WTC11 (cell line): ENCODE measurements around the gene GSTM4. TPM values are rescaled to one million over a fixed set of nuclear protein-coding genes. Genes with fewer than 3 reads are reported as not detected.
"Not testable (repeated sequence)": the region's sequence is repeated elsewhere in the genome, so short reads cannot be mapped to it uniquely, and the experiment has no call there.

Source experiments
- ATAC-seq: fragments of 200-7000 bp; cut with Tn5 transposase; 2 replicates; pipeline ENCODE4 v1.10.0; 2021; ENCODE audit warnings: mild to moderate bottlenecking, moderate library complexity
- CTCF ChIA-PET: fragments of 300-600 bp; sonication (Branson Sonifier 250); formaldehyde crosslinking; loops from one replicate; lab custom pipeline; 2021; ENCODE audit warnings: antibody characterized with exemption; lab: Charles Lee
- POLR2A ChIA-PET: fragments of 350-600 bp; sonication (Branson Sonifier 250); formaldehyde crosslinking; loops from one replicate; lab custom pipeline; 2021; ENCODE audit warnings: antibody characterized with exemption; lab: Charles Lee
- DNase-seq: peaks from one replicate; pipeline ENCODE4 v3.0.0; 2021; ENCODE audit warnings: low spot score
- H3K27ac Mint-ChIP-seq: 2 replicates; pipeline ENCODE4 v1.8.0; 2021; ENCODE audit warnings: mixed read lengths
- H3K27me3 Mint-ChIP-seq: 2 replicates; pipeline ENCODE4 v1.8.0; 2021; ENCODE audit warnings: low read depth, mild to moderate bottlenecking, moderate library complexity, mixed read lengths
- H3K36me3 Mint-ChIP-seq: 2 replicates; pipeline ENCODE4 v1.8.0; 2021; ENCODE audit warnings: mixed read lengths
- H3K4me1 Mint-ChIP-seq: 2 replicates; pipeline ENCODE4 v1.8.0; 2022; ENCODE audit warnings: mixed read lengths
- H3K4me3 Mint-ChIP-seq: 2 replicates; pipeline ENCODE4 v1.8.0; 2021; ENCODE audit warnings: mild to moderate bottlenecking, moderate library complexity, mixed read lengths
- H3K9me3 Mint-ChIP-seq: 2 replicates; pipeline ENCODE4 v1.8.0; 2021; ENCODE audit warnings: mixed read lengths
- AR ChIP-seq: fragments of 250-450 bp; sonication (Bioruptor Pico); IDR thresholded peaks from 2 replicates; pipeline ENCODE4 v1.9.0; 2021; ENCODE audit warnings: mild to moderate bottlenecking
- ATF3 ChIP-seq: sonication (generic); formaldehyde crosslinking; conservative IDR thresholded peaks from 2 replicates; pipeline ENCODE4 v1.8.1; 2022; ENCODE audit warnings: mild to moderate bottlenecking, missing genetic modification reagents
- CDX4 ChIP-seq: fragments of 250-450 bp; sonication (Bioruptor Pico); IDR thresholded peaks from 2 replicates; pipeline ENCODE4 v1.9.0; 2021; ENCODE audit warnings: moderate library complexity, mild to moderate bottlenecking, inconsistent platforms, borderline replicate concordance
- FOXP1 ChIP-seq: sonication (generic); formaldehyde crosslinking; IDR thresholded peaks from 2 replicates; pipeline ENCODE4 v1.8.0; 2022; ENCODE audit warnings: missing genetic modification reagents, mild to moderate bottlenecking, moderate library complexity, borderline replicate concordance
- NR1H2 ChIP-seq: sonication (generic); formaldehyde crosslinking; IDR thresholded peaks from 2 replicates; pipeline ENCODE4 v1.9.0; 2021; ENCODE audit warnings: mild to moderate bottlenecking, moderate library complexity, missing genetic modification reagents
- NR2C2 ChIP-seq: sonication (generic); formaldehyde crosslinking; IDR thresholded peaks from 2 replicates; pipeline ENCODE4 v1.8.0; 2022; ENCODE audit warnings: mild to moderate bottlenecking, missing genetic modification reagents
- PREB ChIP-seq: sonication (generic); formaldehyde crosslinking; IDR thresholded peaks from 2 replicates; pipeline ENCODE4 v1.8.1; 2022; ENCODE audit warnings: mild to moderate bottlenecking, missing genetic modification reagents, moderate library complexity, borderline replicate concordance
- SMAD3 ChIP-seq: sonication (generic); formaldehyde crosslinking; IDR thresholded peaks from 2 replicates; pipeline ENCODE4 v1.8.0; 2022; ENCODE audit warnings: missing genetic modification reagents, mild to moderate bottlenecking, borderline replicate concordance
- TCF7 ChIP-seq: sonication (generic); formaldehyde crosslinking; IDR thresholded peaks from 2 replicates; pipeline ENCODE4 v1.8.0; 2022; ENCODE audit warnings: mild to moderate bottlenecking, low read depth, missing genetic modification reagents, moderate library complexity
- TEAD4 ChIP-seq: sonication (generic); formaldehyde crosslinking; IDR thresholded peaks from 2 replicates; pipeline ENCODE4 v1.8.0; 2022; ENCODE audit warnings: mild to moderate bottlenecking, missing genetic modification reagents
- ZNF232 ChIP-seq: sonication (generic); formaldehyde crosslinking; IDR thresholded peaks from 2 replicates; pipeline ENCODE4 v1.8.0; 2022; ENCODE audit warnings: mild to moderate bottlenecking, missing genetic modification reagents
- total RNA-seq: library from RNA; stranded (reverse); gene quantifications from 3 replicates; pipeline ENCODE4 v1.2.3, GENCODE V29; 2021
- TF ChIP-seq, protein P1 (sequence below): sonication (generic); formaldehyde crosslinking; IDR thresholded peaks from 2 replicates; pipeline ENCODE4 v1.8.1; 2023; ENCODE audit warnings: mild to moderate bottlenecking, missing genetic modification reagents, borderline replicate concordance
- TF ChIP-seq, protein P2 (sequence below): fragments of 200-600 bp; IDR thresholded peaks from 2 replicates; pipeline ENCODE4 v1.8.0; 2022; ENCODE audit warnings: antibody characterized with exemption

GSTM4 gene
- total RNA-seq, 1 experiment from 2014 or later, result 16.7 TPM

DNA sequence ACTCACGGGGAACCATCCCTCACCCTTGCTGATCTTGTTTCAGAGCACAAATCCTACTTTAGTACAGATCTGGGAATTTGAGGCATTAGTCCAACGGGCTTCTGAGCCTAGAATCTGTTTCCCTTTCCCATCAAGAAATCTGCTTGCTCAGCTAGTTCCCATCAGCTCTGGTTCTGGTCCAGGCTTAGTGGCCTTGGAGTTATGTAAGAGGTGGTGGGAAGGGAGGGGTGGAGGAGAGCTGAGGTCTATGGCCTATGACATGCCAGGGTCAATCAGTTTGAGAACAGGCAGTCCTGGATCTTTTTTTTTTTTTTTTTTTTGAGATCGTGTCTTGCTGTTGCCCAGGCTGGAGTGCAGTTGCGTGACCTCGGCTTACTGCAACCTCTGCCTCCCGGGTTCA lies 35.9 kb downstream of the GSTM4 start (continued):
- TF ChIP-seq, protein P1, sequence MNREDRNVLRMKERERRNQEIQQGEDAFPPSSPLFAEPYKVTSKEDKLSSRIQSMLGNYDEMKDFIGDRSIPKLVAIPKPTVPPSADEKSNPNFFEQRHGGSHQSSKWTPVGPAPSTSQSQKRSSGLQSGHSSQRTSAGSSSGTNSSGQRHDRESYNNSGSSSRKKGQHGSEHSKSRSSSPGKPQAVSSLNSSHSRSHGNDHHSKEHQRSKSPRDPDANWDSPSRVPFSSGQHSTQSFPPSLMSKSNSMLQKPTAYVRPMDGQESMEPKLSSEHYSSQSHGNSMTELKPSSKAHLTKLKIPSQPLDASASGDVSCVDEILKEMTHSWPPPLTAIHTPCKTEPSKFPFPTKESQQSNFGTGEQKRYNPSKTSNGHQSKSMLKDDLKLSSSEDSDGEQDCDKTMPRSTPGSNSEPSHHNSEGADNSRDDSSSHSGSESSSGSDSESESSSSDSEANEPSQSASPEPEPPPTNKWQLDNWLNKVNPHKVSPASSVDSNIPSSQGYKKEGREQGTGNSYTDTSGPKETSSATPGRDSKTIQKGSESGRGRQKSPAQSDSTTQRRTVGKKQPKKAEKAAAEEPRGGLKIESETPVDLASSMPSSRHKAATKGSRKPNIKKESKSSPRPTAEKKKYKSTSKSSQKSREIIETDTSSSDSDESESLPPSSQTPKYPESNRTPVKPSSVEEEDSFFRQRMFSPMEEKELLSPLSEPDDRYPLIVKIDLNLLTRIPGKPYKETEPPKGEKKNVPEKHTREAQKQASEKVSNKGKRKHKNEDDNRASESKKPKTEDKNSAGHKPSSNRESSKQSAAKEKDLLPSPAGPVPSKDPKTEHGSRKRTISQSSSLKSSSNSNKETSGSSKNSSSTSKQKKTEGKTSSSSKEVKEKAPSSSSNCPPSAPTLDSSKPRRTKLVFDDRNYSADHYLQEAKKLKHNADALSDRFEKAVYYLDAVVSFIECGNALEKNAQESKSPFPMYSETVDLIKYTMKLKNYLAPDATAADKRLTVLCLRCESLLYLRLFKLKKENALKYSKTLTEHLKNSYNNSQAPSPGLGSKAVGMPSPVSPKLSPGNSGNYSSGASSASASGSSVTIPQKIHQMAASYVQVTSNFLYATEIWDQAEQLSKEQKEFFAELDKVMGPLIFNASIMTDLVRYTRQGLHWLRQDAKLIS, result no peak
- TF ChIP-seq CDX4 (CRISPR knock-in tag) (no peak), SMAD3 (no peak), ATF3 (CRISPR knock-in tag) (no peak), PREB (CRISPR knock-in tag) (no peak), AR (CRISPR knock-in tag) (no peak), NR2C2 (CRISPR knock-in tag) (no peak), TEAD4 (CRISPR knock-in tag) (no peak), FOXP1 (CRISPR knock-in tag) (no peak), NR1H2 (CRISPR knock-in tag) (no peak), ZNF232 (CRISPR knock-in tag) (no peak), TCF7 (CRISPR knock-in tag) (no peak)
- TF ChIP-seq, protein P2, sequence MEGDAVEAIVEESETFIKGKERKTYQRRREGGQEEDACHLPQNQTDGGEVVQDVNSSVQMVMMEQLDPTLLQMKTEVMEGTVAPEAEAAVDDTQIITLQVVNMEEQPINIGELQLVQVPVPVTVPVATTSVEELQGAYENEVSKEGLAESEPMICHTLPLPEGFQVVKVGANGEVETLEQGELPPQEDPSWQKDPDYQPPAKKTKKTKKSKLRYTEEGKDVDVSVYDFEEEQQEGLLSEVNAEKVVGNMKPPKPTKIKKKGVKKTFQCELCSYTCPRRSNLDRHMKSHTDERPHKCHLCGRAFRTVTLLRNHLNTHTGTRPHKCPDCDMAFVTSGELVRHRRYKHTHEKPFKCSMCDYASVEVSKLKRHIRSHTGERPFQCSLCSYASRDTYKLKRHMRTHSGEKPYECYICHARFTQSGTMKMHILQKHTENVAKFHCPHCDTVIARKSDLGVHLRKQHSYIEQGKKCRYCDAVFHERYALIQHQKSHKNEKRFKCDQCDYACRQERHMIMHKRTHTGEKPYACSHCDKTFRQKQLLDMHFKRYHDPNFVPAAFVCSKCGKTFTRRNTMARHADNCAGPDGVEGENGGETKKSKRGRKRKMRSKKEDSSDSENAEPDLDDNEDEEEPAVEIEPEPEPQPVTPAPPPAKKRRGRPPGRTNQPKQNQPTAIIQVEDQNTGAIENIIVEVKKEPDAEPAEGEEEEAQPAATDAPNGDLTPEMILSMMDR, result no peak

DNA sequence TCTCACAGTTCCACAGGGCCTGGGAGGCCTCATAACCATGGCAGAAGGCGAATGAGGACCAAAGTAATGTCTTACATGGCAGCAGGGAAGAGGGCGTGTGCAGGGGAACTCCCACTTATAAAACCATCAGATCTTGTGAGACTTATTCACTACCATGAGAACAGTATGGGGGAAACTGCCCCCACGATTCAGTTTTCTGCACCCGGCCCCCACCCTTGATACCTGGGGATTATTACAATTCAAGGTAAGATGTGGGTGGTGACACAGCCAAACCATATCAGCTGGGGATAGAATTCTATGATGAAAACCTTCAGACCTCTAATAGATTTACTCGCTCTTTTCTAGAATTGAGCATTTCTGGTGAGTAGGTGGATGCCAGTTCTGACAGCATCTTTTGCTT lies 38.5 kb downstream of the GSTM4 start:
- CTCF ChIA-PET, POLR2A ChIA-PET, H3K4me1 Mint-ChIP-seq, DNase-seq, H3K9me3 Mint-ChIP-seq, H3K36me3 Mint-ChIP-seq, H3K4me3 Mint-ChIP-seq, ATAC-seq, H3K27me3 Mint-ChIP-seq, H3K27ac Mint-ChIP-seq: not testable (repeated sequence)

DNA sequence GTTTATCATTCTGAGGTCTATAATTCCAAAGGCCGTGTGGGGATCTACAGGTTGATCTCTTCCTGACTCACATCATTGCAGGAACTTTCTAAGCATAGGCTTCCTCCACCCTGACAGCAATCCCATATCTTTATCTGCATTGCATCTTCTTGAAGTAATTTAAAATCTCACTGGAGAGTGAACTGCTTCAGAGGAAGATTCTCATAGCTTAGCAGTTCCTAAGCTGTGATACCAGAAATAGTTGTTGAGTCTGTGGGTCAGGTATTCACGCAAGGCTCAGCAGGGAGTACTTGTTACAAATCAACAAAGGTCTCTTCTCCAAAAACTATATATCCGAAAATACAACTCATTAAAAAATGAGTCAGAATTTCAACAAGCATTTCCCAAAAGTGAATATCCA lies 39.2 kb downstream of the GSTM4 start:
- H3K27ac Mint-ChIP-seq, H3K9me3 Mint-ChIP-seq, H3K36me3 Mint-ChIP-seq, DNase-seq, POLR2A ChIA-PET, H3K27me3 Mint-ChIP-seq, ATAC-seq, H3K4me3 Mint-ChIP-seq, H3K4me1 Mint-ChIP-seq, CTCF ChIA-PET: not testable (repeated sequence)
